Liver (tissue), 9 donors: ENCODE data around the gene PINK1. TPM values are rescaled to one million over a fixed set of nuclear protein-coding genes. Genes with fewer than 3 reads are reported as not detected.

Source experiments
- DNase-seq: peaks from one replicate; pipeline ENCODE4 v3.0.0-alpha.2; 2017; ENCODE audit warnings: low spot score
- H3K27ac ChIP-seq, 2 donors: one replicate each; pipeline ENCODE4 v1.7.0; 2013; ENCODE audit warnings: inconsistent platforms in 2 of 2, low read length in 2 of 2, control low read depth in 1 of 2, low read depth in 1 of 2, mild to moderate bottlenecking in 1 of 2
- H3K27me3 ChIP-seq, 4 donors: one replicate each; pipeline versions ENCODE4 v1.6.1 to v1.7.0; 2013; ENCODE audit warnings: low read length in 3 of 4, inconsistent platforms in 1 of 4, mild to moderate bottlenecking in 1 of 4, moderate library complexity in 1 of 4; ENCODE audit not compliant: control insufficient read depth in 4 of 4, insufficient read depth in 4 of 4
- H3K36me3 ChIP-seq, 4 donors: one replicate each; pipeline versions ENCODE4 v1.6.1 to v1.7.0; 2013; ENCODE audit warnings: low read length in 3 of 4, mild to moderate bottlenecking in 3 of 4, low read depth in 1 of 4, moderate library complexity in 1 of 4; ENCODE audit not compliant: control insufficient read depth in 4 of 4, insufficient read depth in 3 of 4
- H3K4me1 ChIP-seq, 4 donors: one replicate each; pipeline versions ENCODE4 v1.6.1 to v1.7.0; 2013; ENCODE audit warnings: low read length in 3 of 4, mild to moderate bottlenecking in 3 of 4, moderate library complexity in 1 of 4; ENCODE audit not compliant: control insufficient read depth in 4 of 4, insufficient read depth in 4 of 4
- H3K4me3 ChIP-seq, 3 donors: one replicate each; pipeline versions ENCODE4 v1.6.1 to v1.7.0; 2013; ENCODE audit warnings: low read length in 3 of 3, control low read depth in 1 of 3, low read depth in 1 of 3, mild to moderate bottlenecking in 1 of 3
- H3K9ac ChIP-seq, 2 donors: one replicate each; pipeline ENCODE4 v1.7.0; 2013; ENCODE audit warnings: low read length in 2 of 2, mild to moderate bottlenecking in 2 of 2, moderate library complexity in 2 of 2, control low read depth in 1 of 2, low read depth in 1 of 2
- H3K9me3 ChIP-seq, 4 donors: one replicate each; pipeline versions ENCODE4 v1.6.1 to v1.7.0; 2013; ENCODE audit warnings: low read length in 3 of 4; ENCODE audit not compliant: control insufficient read depth in 4 of 4
- ATF3 ChIP-seq: IDR thresholded peaks from 2 replicates; pipeline ENCODE4 v1.6.1; 2016; ENCODE audit warnings: antibody characterized with exemption
- EGR1 ChIP-seq, 2 donors: IDR thresholded peaks; 2 replicates each; pipeline ENCODE4 v1.6.1; 2016 to 2018; ENCODE audit warnings: antibody characterized with exemption in 2 of 2, low read depth in 2 of 2
- FOXA1 ChIP-seq: IDR thresholded peaks from 2 replicates; pipeline ENCODE4 v1.6.1; 2016; ENCODE audit warnings: antibody characterized with exemption
- FOXA2 ChIP-seq: IDR thresholded peaks from 2 replicates; pipeline ENCODE4 v1.6.1; 2016; ENCODE audit warnings: antibody characterized with exemption
- GABPA ChIP-seq, 2 donors: IDR thresholded peaks in 1 of 2; conservative IDR thresholded peaks in 1 of 2; 2 replicates each; pipeline ENCODE4 v1.6.1; 2016; ENCODE audit warnings: antibody characterized with exemption in 2 of 2, mild to moderate bottlenecking in 1 of 2, moderate library complexity in 1 of 2
- HNF4A ChIP-seq, 2 donors: conservative IDR thresholded peaks; 2 replicates each; pipeline ENCODE4 v1.6.1; 2016; ENCODE audit warnings: antibody characterized with exemption in 2 of 2, mild to moderate bottlenecking in 2 of 2
- HNF4G ChIP-seq: IDR thresholded peaks from 2 replicates; pipeline ENCODE4 v1.6.1; 2016; ENCODE audit warnings: antibody characterized with exemption
- JUND ChIP-seq, 2 donors: IDR thresholded peaks; 2 replicates each; pipeline ENCODE4 v1.6.1; 2016; ENCODE audit warnings: antibody characterized with exemption in 2 of 2
- NR2F2 ChIP-seq: IDR thresholded peaks from 2 replicates; pipeline ENCODE4 v1.6.1; 2016; ENCODE audit warnings: antibody characterized with exemption
- RAD21 ChIP-seq, 2 donors: IDR thresholded peaks; 2 replicates each; pipeline ENCODE4 v1.6.1; 2016; ENCODE audit warnings: antibody characterized with exemption in 2 of 2, mild to moderate bottlenecking in 2 of 2
- RXRA ChIP-seq, 2 donors: IDR thresholded peaks; 2 replicates each; pipeline ENCODE4 v1.6.1; 2017 to 2018; ENCODE audit warnings: antibody characterized with exemption in 2 of 2, mild to moderate bottlenecking in 1 of 2
- SP1 ChIP-seq: IDR thresholded peaks from 2 replicates; pipeline ENCODE4 v1.6.1; 2018; ENCODE audit warnings: antibody characterized with exemption, mild to moderate bottlenecking
- TAF1 ChIP-seq: conservative IDR thresholded peaks from 2 replicates; pipeline ENCODE4 v1.6.1; 2016; ENCODE audit warnings: antibody characterized with exemption, mild to moderate bottlenecking
- YY1 ChIP-seq: IDR thresholded peaks from 2 replicates; pipeline ENCODE4 v1.6.1; 2016; ENCODE audit warnings: antibody characterized with exemption, mild to moderate bottlenecking
- WGBS: extraction: QIAGEN DNeasy Blood & Tissue Kit; methylation state at CpG from one replicate; pipeline ENCODE4 v1.1.7; 2013; 5-methylcytosine and 5-hydroxymethylcytosine counted together
- polyA plus RNA-seq, 2 donors: library from polyadenylated mRNA; stranded (reverse) in 1 of 2; unstranded in 1 of 2; fragments of 200-250 nt in 1 of 2; fragments of >200 nt in 1 of 2; fragmentation: Nextera tagmentation in 1 of 2; extraction: Ambion mirVana in 1 of 2; gene quantifications; one replicate each; pipeline versions ENCODE4 v1.2.1 to v1.2.3, GENCODE V29; 2013 to 2015
- total RNA-seq, 2 donors: library from RNA; depleted of rRNA; stranded (reverse); fragments of >200 nt; gene quantifications; one replicate each; pipeline ENCODE4 v1.2.3, GENCODE V29; 2014
- TF ChIP-seq, protein P1 (sequence below): IDR thresholded peaks from 2 replicates; pipeline ENCODE4 v1.6.1; 2016; ENCODE audit warnings: antibody characterized with exemption, mild to moderate bottlenecking
- TF ChIP-seq, protein P2 (sequence below): fragments of 150-350 bp; IDR thresholded peaks from 2 replicates; pipeline ENCODE4 v1.5.1; 2017; ENCODE audit warnings: improper control_type of control experiment, low read depth, low read length; ENCODE audit not compliant: missing input control
- TF ChIP-seq, protein P3 (sequence below): IDR thresholded peaks from 2 replicates; pipeline ENCODE4 v1.6.1; 2016; ENCODE audit warnings: antibody characterized with exemption
- TF ChIP-seq, protein P4 (sequence below): IDR thresholded peaks from 2 replicates; pipeline ENCODE4 v1.6.1; 2016; ENCODE audit warnings: antibody characterized with exemption
- donor health status: healthy.
- donor health status: healthy.
- donor health status: healthy.
- donor health status: healthy.
- donor health status: healthy.

Gene PINK1
- total and polyA plus RNA-seq, 4 donors: 52.7 to 118 (median 62.2) TPM

GRCh38 chr1:20593756-20594155, 39.5 kb upstream of the PINK1 start:
- Histone ChIP-seq H3K9ac (no peak overlapping the region), H3K36me3 (peaks cover 0 to 14% (median 4%) of the 10 kb centered on the region in 4 donors), H3K4me3 (no peak overlapping the region), H3K27me3 (no peaks in the 10 kb centered on the region), H3K9me3 (no peaks in the 10 kb centered on the region), H3K4me1 (peaks cover 0 to 31% (median 13%) of the 10 kb centered on the region in 4 donors), H3K27ac (no peak overlapping the region)
- TF ChIP-seq JUND (IDR thresholded peaks at IDR 0.05) (no peak), FOXA2 (no peak), YY1 (no peak)
- DNase-seq: no peak
- 86% methylated on average over 5 of the region's 5 CpGs for WGBS

- WGBS: 95% methylated on average over 14 of the region's 14 CpGs
- Histone ChIP-seq H3K27ac (no peak overlapping the region), H3K4me3 (no peak overlapping the region), H3K4me1 (peaks cover 0 to 29% (median 12%) of the 10 kb centered on the region in 4 donors), H3K36me3 (peaks cover 0 to 14% (median 4%) of the 10 kb centered on the region in 4 donors), H3K9ac (no peak overlapping the region), H3K27me3 (no peaks in the 10 kb centered on the region), H3K9me3 (no peaks in the 10 kb centered on the region)
- TF ChIP-seq, protein P1, sequence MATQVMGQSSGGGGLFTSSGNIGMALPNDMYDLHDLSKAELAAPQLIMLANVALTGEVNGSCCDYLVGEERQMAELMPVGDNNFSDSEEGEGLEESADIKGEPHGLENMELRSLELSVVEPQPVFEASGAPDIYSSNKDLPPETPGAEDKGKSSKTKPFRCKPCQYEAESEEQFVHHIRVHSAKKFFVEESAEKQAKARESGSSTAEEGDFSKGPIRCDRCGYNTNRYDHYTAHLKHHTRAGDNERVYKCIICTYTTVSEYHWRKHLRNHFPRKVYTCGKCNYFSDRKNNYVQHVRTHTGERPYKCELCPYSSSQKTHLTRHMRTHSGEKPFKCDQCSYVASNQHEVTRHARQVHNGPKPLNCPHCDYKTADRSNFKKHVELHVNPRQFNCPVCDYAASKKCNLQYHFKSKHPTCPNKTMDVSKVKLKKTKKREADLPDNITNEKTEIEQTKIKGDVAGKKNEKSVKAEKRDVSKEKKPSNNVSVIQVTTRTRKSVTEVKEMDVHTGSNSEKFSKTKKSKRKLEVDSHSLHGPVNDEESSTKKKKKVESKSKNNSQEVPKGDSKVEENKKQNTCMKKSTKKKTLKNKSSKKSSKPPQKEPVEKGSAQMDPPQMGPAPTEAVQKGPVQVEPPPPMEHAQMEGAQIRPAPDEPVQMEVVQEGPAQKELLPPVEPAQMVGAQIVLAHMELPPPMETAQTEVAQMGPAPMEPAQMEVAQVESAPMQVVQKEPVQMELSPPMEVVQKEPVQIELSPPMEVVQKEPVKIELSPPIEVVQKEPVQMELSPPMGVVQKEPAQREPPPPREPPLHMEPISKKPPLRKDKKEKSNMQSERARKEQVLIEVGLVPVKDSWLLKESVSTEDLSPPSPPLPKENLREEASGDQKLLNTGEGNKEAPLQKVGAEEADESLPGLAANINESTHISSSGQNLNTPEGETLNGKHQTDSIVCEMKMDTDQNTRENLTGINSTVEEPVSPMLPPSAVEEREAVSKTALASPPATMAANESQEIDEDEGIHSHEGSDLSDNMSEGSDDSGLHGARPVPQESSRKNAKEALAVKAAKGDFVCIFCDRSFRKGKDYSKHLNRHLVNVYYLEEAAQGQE: no peak
- TF ChIP-seq, protein P2, sequence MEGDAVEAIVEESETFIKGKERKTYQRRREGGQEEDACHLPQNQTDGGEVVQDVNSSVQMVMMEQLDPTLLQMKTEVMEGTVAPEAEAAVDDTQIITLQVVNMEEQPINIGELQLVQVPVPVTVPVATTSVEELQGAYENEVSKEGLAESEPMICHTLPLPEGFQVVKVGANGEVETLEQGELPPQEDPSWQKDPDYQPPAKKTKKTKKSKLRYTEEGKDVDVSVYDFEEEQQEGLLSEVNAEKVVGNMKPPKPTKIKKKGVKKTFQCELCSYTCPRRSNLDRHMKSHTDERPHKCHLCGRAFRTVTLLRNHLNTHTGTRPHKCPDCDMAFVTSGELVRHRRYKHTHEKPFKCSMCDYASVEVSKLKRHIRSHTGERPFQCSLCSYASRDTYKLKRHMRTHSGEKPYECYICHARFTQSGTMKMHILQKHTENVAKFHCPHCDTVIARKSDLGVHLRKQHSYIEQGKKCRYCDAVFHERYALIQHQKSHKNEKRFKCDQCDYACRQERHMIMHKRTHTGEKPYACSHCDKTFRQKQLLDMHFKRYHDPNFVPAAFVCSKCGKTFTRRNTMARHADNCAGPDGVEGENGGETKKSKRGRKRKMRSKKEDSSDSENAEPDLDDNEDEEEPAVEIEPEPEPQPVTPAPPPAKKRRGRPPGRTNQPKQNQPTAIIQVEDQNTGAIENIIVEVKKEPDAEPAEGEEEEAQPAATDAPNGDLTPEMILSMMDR: no peak
- DNase-seq: no peak
Measured at GRCh38 chr1:20594746-20595145, 38.5 kb upstream of the PINK1 start.

GRCh38 chr1:20596106-20596505, 37.2 kb upstream of the PINK1 start:
- no peak for DNase-seq
- Histone ChIP-seq H3K4me1 (peaks cover under 1 to 20% (median 9%) of the 10 kb centered on the region in 4 donors), H3K9ac (no peak overlapping the region), H3K27me3 (no peaks in the 10 kb centered on the region), H3K4me3 (no peak overlapping the region), H3K27ac (no peak overlapping the region), H3K9me3 (no peaks in the 10 kb centered on the region), H3K36me3 (peaks cover 0 to 14% (median 4%) of the 10 kb centered on the region in 4 donors)
- WGBS: 77% methylated on average over 6 of the region's 6 CpGs
- TF ChIP-seq, protein P3, sequence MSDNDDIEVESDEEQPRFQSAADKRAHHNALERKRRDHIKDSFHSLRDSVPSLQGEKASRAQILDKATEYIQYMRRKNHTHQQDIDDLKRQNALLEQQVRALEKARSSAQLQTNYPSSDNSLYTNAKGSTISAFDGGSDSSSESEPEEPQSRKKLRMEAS: no peak
- TF ChIP-seq FOXA2: no peak
- TF ChIP-seq EGR1 (IDR thresholded peaks at IDR 0.05; ENCODE audit: low read depth in 2 of 2): no peak
- no peak for TF ChIP-seq TAF1
- TF ChIP-seq RXRA (IDR thresholded peaks at IDR 0.05): no peak
- TF ChIP-seq, protein P1: no peak
- TF ChIP-seq HNF4A (conservative IDR thresholded peaks at IDR 0.05): no peak
- TF ChIP-seq RAD21 (IDR thresholded peaks at IDR 0.05): no peak
- TF ChIP-seq HNF4G: no peak
- no peak for TF ChIP-seq FOXA1
- TF ChIP-seq SP1: no peak
- no peak for TF ChIP-seq ATF3
- TF ChIP-seq GABPA (IDR thresholded peaks at IDR 0.05 in 1 of 2, conservative IDR thresholded peaks at IDR 0.05 in 1 of 2): no peak
- TF ChIP-seq, protein P4, sequence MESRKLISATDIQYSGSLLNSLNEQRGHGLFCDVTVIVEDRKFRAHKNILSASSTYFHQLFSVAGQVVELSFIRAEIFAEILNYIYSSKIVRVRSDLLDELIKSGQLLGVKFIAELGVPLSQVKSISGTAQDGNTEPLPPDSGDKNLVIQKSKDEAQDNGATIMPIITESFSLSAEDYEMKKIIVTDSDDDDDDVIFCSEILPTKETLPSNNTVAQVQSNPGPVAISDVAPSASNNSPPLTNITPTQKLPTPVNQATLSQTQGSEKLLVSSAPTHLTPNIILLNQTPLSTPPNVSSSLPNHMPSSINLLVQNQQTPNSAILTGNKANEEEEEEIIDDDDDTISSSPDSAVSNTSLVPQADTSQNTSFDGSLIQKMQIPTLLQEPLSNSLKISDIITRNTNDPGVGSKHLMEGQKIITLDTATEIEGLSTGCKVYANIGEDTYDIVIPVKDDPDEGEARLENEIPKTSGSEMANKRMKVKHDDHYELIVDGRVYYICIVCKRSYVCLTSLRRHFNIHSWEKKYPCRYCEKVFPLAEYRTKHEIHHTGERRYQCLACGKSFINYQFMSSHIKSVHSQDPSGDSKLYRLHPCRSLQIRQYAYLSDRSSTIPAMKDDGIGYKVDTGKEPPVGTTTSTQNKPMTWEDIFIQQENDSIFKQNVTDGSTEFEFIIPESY: no peak
- no peak for TF ChIP-seq NR2F2
